IPS DF 4.7 (cell line): Measurements from ENCODE around the gene PLA2G2F.

Experiments
- DNase-seq: peaks from one replicate; pipeline ENCODE4 v3.0.0-alpha.2; 2013; ENCODE audit warnings: low spot score; ENCODE audit errors: extremely low read depth

The PLA2G2F gene

GRCh38 chr1:20188455-20188817, 49.3 kb downstream of the PLA2G2F start:
- no peak for DNase-seq

GRCh38 chr1:20189664-20190063, 50.5 kb downstream of the PLA2G2F start:
- no peak for DNase-seq

- no peak for DNase-seq
Observed at GRCh38 chr1:20190256-20191160, 51.4 kb downstream of the PLA2G2F start.

GRCh38 chr1:20191266-20191825, 52.2 kb downstream of the PLA2G2F start:
- no peak for DNase-seq

- no peak for DNase-seq
Observed at GRCh38 chr1:20192364-20192763, 53.2 kb downstream of the PLA2G2F start.

- no peak for DNase-seq
Observed at GRCh38 chr1:20192871-20193411, 53.8 kb downstream of the PLA2G2F start.

- no peak for DNase-seq
Observed at GRCh38 chr1:20194224-20194623, 55.1 kb downstream of the PLA2G2F start.

- DNase-seq: no peak
Observed at GRCh38 chr1:20194757-20195461, 55.8 kb downstream of the PLA2G2F start.

- no peak for DNase-seq
Observed at GRCh38 chr1:20195462-20195780, 56.3 kb downstream of the PLA2G2F start.

GRCh38 chr1:20197329-20197791, 58.2 kb downstream of the PLA2G2F start:
- DNase-seq: no peak

GRCh38 chr1:20198296-20198695, 59.2 kb downstream of the PLA2G2F start:
- DNase-seq: no peak

GRCh38 chr1:20198918-20199317, 59.8 kb downstream of the PLA2G2F start:
- no peak for DNase-seq

GRCh38 chr1:20199403-20199802, 60.3 kb downstream of the PLA2G2F start:
- DNase-seq: no peak

GRCh38 chr1:20199840-20200239, 60.7 kb downstream of the PLA2G2F start:
- no peak for DNase-seq
